Fibroblast of the aortic adventitia (primary cell): ENCODE measurements around the gene CD302. TPM values are rescaled to one million over a fixed set of nuclear protein-coding genes. Genes with fewer than 3 reads are reported as not detected.
"Not testable (repeated sequence)": the region's sequence is repeated elsewhere in the genome, so short reads cannot be mapped to it uniquely, and the experiment has no call there.

Source experiments
- DNase-seq: peaks from one replicate; pipeline ENCODE4 v3.0.0-alpha.2; 2010; ENCODE audit warnings: low read depth
- H3K4me3 ChIP-seq: 2 replicates; pipeline ENCODE4 v1.5.1; 2011; ENCODE audit warnings: low read depth, mild to moderate bottlenecking, control low read depth, low read length, moderate library complexity
- CTCF ChIP-seq: IDR thresholded peaks from 2 replicates; pipeline ENCODE4 v1.5.1; 2011; ENCODE audit warnings: mild to moderate bottlenecking, low read length, control low read depth, inconsistent platforms; ENCODE audit not compliant: insufficient read depth
- total RNA-seq: library from RNA; depleted of rRNA; stranded (reverse); fragments of >200 nt; gene quantifications from 2 replicates; pipeline ENCODE4 v1.2.3, GENCODE V29; 2012; ENCODE audit warnings: low replicate concordance

The CD302 gene
- 23.0 and 33.0 TPM in 2 replicates for total RNA-seq

- DNase-seq: peak; percentile 49
- peak within 1 kb of the TSS; percentile 78 for H3K4me3 ChIP-seq
- no peak for TF ChIP-seq CTCF
Measured at GRCh38 chr2:159797543-159798375, at the start of gene CD302. TSS of gene CD302 (minus strand) at chr2:159798208. CDS start at chr2:159798198, 10 bp downstream.

GRCh38 chr2:159846564-159846963 lies 48.6 kb upstream of the CD302 start:
- no peak overlapping the region for H3K4me3 ChIP-seq
- no peak for DNase-seq
- TF ChIP-seq CTCF: no peak

DNA sequence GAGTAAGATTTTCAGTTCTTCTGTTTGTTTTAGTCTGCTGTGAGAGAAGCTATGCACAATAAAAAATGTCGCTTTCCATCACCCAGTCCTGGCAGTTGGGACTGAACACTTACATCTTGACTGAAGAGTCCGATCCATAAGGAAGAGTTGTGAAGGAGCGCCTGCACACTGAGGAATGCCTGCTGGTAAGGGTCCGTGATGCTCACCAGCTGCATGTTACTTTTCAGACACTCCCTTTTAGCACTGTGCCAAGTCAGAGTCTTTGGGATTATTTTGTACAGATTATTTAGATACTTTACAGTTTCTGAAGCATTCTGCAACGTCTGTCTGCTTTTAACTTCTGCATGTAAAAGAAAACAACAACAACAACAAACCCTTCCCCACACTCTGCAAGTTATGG lies 42.6 kb upstream of the CD302 start:
- no peak for TF ChIP-seq CTCF
- H3K4me3 ChIP-seq: no peak overlapping the region
- DNase-seq: no peak

DNA sequence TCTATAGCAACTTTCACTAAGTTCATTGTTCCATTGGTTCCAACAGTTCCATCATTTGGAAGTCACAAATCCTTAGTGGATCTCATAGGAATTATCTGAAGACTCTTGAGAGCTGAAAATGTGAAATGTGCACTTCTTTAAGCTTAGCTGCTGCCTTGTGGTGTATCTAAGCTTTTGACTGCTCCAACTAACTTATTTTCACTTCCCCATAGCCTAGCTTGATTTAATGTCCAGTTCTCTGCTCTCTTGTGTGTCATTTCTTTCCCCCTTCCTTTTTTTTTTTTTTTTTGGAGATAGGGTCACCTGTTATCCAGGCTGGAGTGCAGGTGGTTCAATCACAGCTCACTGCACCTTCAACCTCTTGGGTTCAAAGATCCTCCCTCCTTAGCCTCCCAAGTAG lies 34.9 kb upstream of the CD302 start:
- TF ChIP-seq CTCF: no peak
- DNase-seq: no peak
- H3K4me3 ChIP-seq: no peak overlapping the region

- TF ChIP-seq CTCF: no peak
- DNase-seq: no peak
- H3K4me3 ChIP-seq: no peak overlapping the region
Measured at GRCh38 chr2:159832026-159832425, 34.0 kb upstream of the CD302 start.

DNA sequence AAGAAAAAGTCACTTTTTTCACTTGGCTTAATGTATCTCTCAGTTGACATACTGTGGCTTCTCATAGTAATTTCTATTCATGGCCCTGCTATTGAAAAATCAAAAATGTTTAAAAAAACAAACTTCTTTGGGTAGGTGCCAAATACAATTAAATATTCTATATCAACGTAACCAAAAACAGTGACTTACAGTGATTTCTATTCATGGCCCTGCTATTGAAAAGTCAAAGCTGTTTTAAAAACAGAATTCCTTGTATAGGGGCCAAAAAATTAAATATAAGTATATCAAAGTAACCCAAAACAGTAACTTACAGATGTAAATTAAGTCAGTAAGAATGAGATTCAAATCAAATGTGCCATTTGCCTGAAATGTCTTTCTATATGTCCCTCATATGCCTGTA lies 31.4 kb upstream of the CD302 start:
- H3K4me3 ChIP-seq: no peak overlapping the region
- TF ChIP-seq CTCF: no peak
- no peak for DNase-seq

DNA sequence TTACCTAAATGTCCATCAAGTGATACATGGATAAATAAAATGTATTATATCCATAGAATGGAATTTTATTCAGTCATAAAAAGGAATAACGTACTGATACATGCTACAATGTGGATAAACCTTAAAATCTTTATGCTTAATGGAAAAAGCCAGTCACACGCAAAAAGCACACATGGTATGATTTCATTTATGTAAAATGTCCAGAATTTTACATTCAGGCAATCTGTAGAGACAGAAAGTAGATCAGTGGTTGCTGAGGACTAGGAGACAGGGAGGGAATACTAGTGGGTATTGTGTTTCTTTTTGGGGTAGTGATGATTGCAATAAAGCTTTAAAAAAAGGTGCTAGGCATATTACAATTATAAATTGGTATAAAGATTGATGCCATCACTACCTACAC lies 30.7 kb upstream of the CD302 start:
- no peak for DNase-seq
- no peak overlapping the region for H3K4me3 ChIP-seq
- no peak for TF ChIP-seq CTCF

DNA sequence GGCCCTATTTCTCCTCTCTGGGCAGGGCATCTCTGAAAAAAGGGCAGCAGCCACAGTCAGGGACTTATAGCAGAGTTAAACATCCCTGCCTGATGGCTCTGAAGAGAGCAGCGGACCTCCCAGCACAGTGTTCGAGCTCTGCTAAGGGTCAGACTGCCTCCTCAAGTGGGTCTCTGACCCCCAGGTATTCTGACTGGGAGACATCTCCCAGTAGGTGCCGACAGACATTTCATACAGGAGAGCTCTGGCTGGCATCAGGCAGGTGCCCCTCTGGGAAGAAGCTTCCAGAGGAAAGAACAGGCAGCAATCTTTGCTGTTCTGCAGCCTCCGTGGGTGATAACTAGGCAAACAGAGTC lies 24.4 kb upstream of the CD302 start:
- not testable (repeated sequence) for DNase-seq, H3K4me3 ChIP-seq

DNA sequence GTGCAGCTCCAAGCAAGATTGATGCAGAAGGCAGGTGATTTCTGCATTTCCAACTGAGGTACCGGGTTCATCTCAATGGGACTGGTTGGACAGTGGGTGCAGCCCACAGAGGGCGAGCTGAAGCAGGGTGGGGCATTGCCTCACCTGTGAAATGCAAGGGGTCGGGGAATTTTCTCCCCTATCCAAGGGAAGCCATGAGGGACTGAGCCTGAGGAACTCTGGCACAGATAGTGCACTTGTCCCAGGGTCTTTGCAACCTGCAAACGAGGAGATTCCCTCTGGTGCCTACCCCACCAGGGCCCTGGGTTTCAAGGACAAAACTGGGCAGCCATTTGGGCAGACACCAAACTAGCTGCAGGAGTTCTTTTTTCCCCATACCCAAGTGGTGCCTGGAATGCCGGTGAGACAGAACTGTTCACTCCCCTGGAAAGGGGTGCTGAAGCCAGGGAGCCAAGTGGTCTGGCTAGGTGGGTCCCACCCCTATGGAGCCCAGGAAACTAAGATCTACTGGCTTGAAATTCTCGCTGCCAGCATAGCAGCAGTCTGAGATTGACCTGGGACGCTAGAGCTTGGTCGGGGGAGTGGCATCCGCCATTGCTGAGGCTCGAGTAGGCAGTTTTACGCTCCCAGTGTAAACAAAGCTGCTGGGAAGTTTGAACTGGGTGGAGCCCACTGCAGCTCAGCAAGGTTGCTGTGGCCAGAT lies 23.9 kb upstream of the CD302 start:
- H3K4me3 ChIP-seq, DNase-seq: not testable (repeated sequence)
